Measurements from ENCODE around the gene RAB5B. TPM values are rescaled to one million over a fixed set of nuclear protein-coding genes. Genes with fewer than 3 reads are reported as not detected.
"Not testable (repeated sequence)": the region's sequence is repeated elsewhere in the genome, so short reads cannot be mapped to it uniquely, and the experiment has no call there.

RAB5B gene
- total RNA-seq, 5 donors from 2014 or later (not counting 1 experiment from before 2014, with no cell fraction given): 58.6 to 99.8 (median 85.7) TPM

- H3K4me3 Mint-ChIP-seq: peak overlapping the region; percentile 91 to 99 (median 99)
- peaks cover 32 to 48% (median 41%) of the 10 kb centered on the region in 3 donors for H3K4me1 Mint-ChIP-seq
- H3K4me1 ChIP-seq (ENCODE audit: control insufficient read depth in 1 of 2, extremely low read depth in 1 of 2, insufficient read depth in 2 of 2, low read length in 2 of 2): peaks cover 23 to 37% of the 10 kb centered on the region in 2 experiments
- H3K9me3 Mint-ChIP-seq: no peaks in the 10 kb centered on the region
- H3K27ac Mint-ChIP-seq: peak overlapping the region; percentile 98 to 99
- peak overlapping the region; percentile 18 to 89 for H3K4me3 ChIP-seq (ENCODE audit: control insufficient read depth in 1 of 2, extremely low read depth in 1 of 2, low read length in 1 of 2)
- H3K36me3 ChIP-seq (ENCODE audit: control insufficient read depth in 2 of 2, extremely low read depth in 1 of 2, insufficient read depth in 1 of 2, low read length in 1 of 2): peaks cover 4 to 28% of the 10 kb centered on the region in 2 donors
- no peaks in the 10 kb centered on the region for H3K27me3 ChIP-seq (replicated peaks in 1 of 2; ENCODE audit: control insufficient read depth in 2 of 2, extremely low read depth in 1 of 2, insufficient read depth in 2 of 2, low read length in 1 of 2)
- ChIA-PET CTCF (interaction anchor here (0.6 to 1.7 kb wide), 7 partner anchors 10 to 181 kb away, joined by 3 to 13 read pairs (median 5); partner anchors contain the start of genes RNF41 (in 1 of the 2), RPL41 (in 1 of the 2) and SUOX (in 1 of the 2)), POLR2A (interaction anchor here (0.6 to 1.1 kb wide), 3 partner anchors 7 to 297 kb away, joined by 3 to 4 read pairs (median 4); partner anchors contain the start of genes IL23A (in 1 of the 2) and RAB5B (in 1 of the 2))
- peak overlapping the region; percentile 71 for H3K27ac ChIP-seq (ENCODE audit: low read length)
- ATAC-seq (replicated peaks in 1 of 4): peak in 2 of 4 experiments; percentile 1 to 2
- no peaks in the 10 kb centered on the region for H3K27me3 Mint-ChIP-seq
- H3K9me3 ChIP-seq: no peaks in the 10 kb centered on the region
- 60% methylated on average over 1 of the region's 14 CpGs for WGBS (ENCODE audit: insufficient coverage)
- H3K36me3 Mint-ChIP-seq: peaks cover 23% of the 10 kb centered on the region
- DNase-seq: no peak
Measured at GRCh38 chr12:56040963-56041551, 67.2 kb downstream of the RAB5B start.

GRCh38 chr12:56041552-56042429 is 67.9 kb downstream of the RAB5B start, which contains the start of gene RPS26:
RPS26 (plus strand) TSS chr12:56041918; CDS start chr12:56042167, 249 bp downstream.
- Histone ChIP-seq H3K4me3 (ENCODE audit: control insufficient read depth in 1 of 2, extremely low read depth in 1 of 2, low read length in 1 of 2) (peak within 1 kb of the TSS; percentile 74 to 89), H3K27me3 (replicated peaks in 1 of 2; ENCODE audit: control insufficient read depth in 2 of 2, extremely low read depth in 1 of 2, insufficient read depth in 2 of 2, low read length in 1 of 2) (no peaks in the 10 kb centered on the region), H3K4me1 (ENCODE audit: control insufficient read depth in 1 of 2, extremely low read depth in 1 of 2, insufficient read depth in 2 of 2, low read length in 2 of 2) (peaks cover 23 to 33% of the 10 kb centered on the region in 2 experiments), H3K9me3 (no peaks in the 10 kb centered on the region), H3K36me3 (ENCODE audit: control insufficient read depth in 2 of 2, extremely low read depth in 1 of 2, insufficient read depth in 1 of 2, low read length in 1 of 2) (peaks cover 4 to 28% of the 10 kb centered on the region in 2 donors), H3K27ac (ENCODE audit: low read length) (peak within 1 kb of the TSS; percentile 71)
- no peaks in the 10 kb centered on the region for H3K27me3 Mint-ChIP-seq
- ChIA-PET CTCF (interaction anchor here in 1 of 2 donors (1.1 kb wide), 1 partner anchor 180 kb away, joined by 4 read pairs; the partner anchor contains the start of gene RNF41), POLR2A (no interaction called here)
- ATAC-seq (replicated peaks in 1 of 4) (peak; percentile 90 to 94 (median 92)), DNase-seq (peak; percentile 80 to 98 (median 92))
- H3K36me3 Mint-ChIP-seq: peaks cover 23% of the 10 kb centered on the region
- peak within 1 kb of the TSS; percentile 91 to 99 (median 99) for H3K4me3 Mint-ChIP-seq
- 0% methylated on average over 17 of the region's 50 CpGs for WGBS (ENCODE audit: insufficient coverage)
- H3K27ac Mint-ChIP-seq: peak within 1 kb of the TSS; percentile 98 to 99
- peaks cover 32 to 52% (median 40%) of the 10 kb centered on the region in 3 donors for H3K4me1 Mint-ChIP-seq
- H3K9me3 Mint-ChIP-seq: no peaks in the 10 kb centered on the region

GRCh38 chr12:56042430-56042813 is 68.5 kb downstream of the RAB5B start:
- peak overlapping the region; percentile 98 to 99 for H3K27ac Mint-ChIP-seq
- CTCF ChIA-PET; H3K9me3 Mint-ChIP-seq; ATAC-seq (replicated peaks in 1 of 4); H3K9me3 ChIP-seq; H3K27me3 Mint-ChIP-seq; POLR2A ChIA-PET; DNase-seq; H3K27me3 ChIP-seq (replicated peaks in 1 of 2; ENCODE audit: control insufficient read depth in 2 of 2, extremely low read depth in 1 of 2, insufficient read depth in 2 of 2, low read length in 1 of 2): not testable (repeated sequence)
- Histone ChIP-seq H3K36me3 (ENCODE audit: control insufficient read depth in 2 of 2, extremely low read depth in 1 of 2, insufficient read depth in 1 of 2, low read length in 1 of 2) (peaks cover 4 to 28% of the 10 kb centered on the region in 2 donors), H3K4me1 (ENCODE audit: control insufficient read depth in 1 of 2, extremely low read depth in 1 of 2, insufficient read depth in 2 of 2, low read length in 2 of 2) (peaks cover 21 to 33% of the 10 kb centered on the region in 2 experiments), H3K27ac (ENCODE audit: low read length) (peak overlapping the region; percentile 71), H3K4me3 (ENCODE audit: control insufficient read depth in 1 of 2, extremely low read depth in 1 of 2, low read length in 1 of 2) (peak overlapping the region; percentile 74 to 89)
- WGBS (ENCODE audit: insufficient coverage): 3% methylated on average over 10 of the region's 20 CpGs
- peaks cover 23% of the 10 kb centered on the region for H3K36me3 Mint-ChIP-seq
- peak overlapping the region; percentile 91 to 99 (median 99) for H3K4me3 Mint-ChIP-seq
- H3K4me1 Mint-ChIP-seq: peaks cover 36 to 54% (median 41%) of the 10 kb centered on the region in 3 donors

- Mint-ChIP-seq H3K27me3 (no peaks in the 10 kb centered on the region), H3K9me3 (no peaks in the 10 kb centered on the region), H3K27ac (peak overlapping the region; percentile 98 to 99), H3K36me3 (peaks cover 23% of the 10 kb centered on the region), H3K4me3 (peak overlapping the region; percentile 91 to 99 (median 99)), H3K4me1 (peaks cover 35 to 51% (median 40%) of the 10 kb centered on the region in 3 donors)
- DNase-seq: no peak
- peaks cover 21 to 31% of the 10 kb centered on the region in 2 experiments for H3K4me1 ChIP-seq (ENCODE audit: control insufficient read depth in 1 of 2, extremely low read depth in 1 of 2, insufficient read depth in 2 of 2, low read length in 2 of 2)
- no peaks in the 10 kb centered on the region for H3K27me3 ChIP-seq (replicated peaks in 1 of 2; ENCODE audit: control insufficient read depth in 2 of 2, extremely low read depth in 1 of 2, insufficient read depth in 2 of 2, low read length in 1 of 2)
- ATAC-seq (replicated peaks in 1 of 4): no peak
- H3K36me3 ChIP-seq (ENCODE audit: control insufficient read depth in 2 of 2, extremely low read depth in 1 of 2, insufficient read depth in 1 of 2, low read length in 1 of 2): peaks cover 4 to 28% of the 10 kb centered on the region in 2 donors
- CTCF ChIA-PET: no interaction called here
- no peaks in the 10 kb centered on the region for H3K9me3 ChIP-seq
- peak overlapping the region; percentile 71 for H3K27ac ChIP-seq (ENCODE audit: low read length)
- POLR2A ChIA-PET: no interaction called here
- 14% methylated on average over 8 of the region's 9 CpGs for WGBS (ENCODE audit: insufficient coverage)
- peak overlapping the region; percentile 74 to 89 for H3K4me3 ChIP-seq (ENCODE audit: control insufficient read depth in 1 of 2, extremely low read depth in 1 of 2, low read length in 1 of 2)
Measured at GRCh38 chr12:56042843-56043242, 69.0 kb downstream of the RAB5B start.

Other genes with a start within 250 kb of the RAB5B start
- 10 to 100 TPM; 41.3 to 88.2 (median 73.5) TPM for gene CD63, start 245.1 kb upstream of the RAB5B start, total RNA-seq
- 10 to 100 TPM in 4 of 5 donors, 1 to 10 TPM in 1; 7.5 to 12.9 (median 11.5) TPM for gene GDF11, start 231.0 kb upstream of the RAB5B start, total RNA-seq
- gene SARNP, start 156.4 kb upstream of the RAB5B start, total RNA-seq: 10 to 100 TPM; 36.9 to 50.3 (median 46.8) TPM
- gene ORMDL2, start 156.0 kb upstream of the RAB5B start, total RNA-seq: 10 to 100 TPM; 19.0 to 46.8 (median 41.6) TPM
- 10 to 100 TPM; 21.5 to 34.5 (median 30.7) TPM for gene DNAJC14, start 144.5 kb upstream of the RAB5B start, total RNA-seq
- gene MMP19, start 131.1 kb upstream of the RAB5B start, total RNA-seq: not detected
- 10 to 100 TPM; 21.7 to 40.9 (median 30.7) TPM for gene PYM1, start 46.2 kb upstream of the RAB5B start, total RNA-seq
- gene DGKA, start 42.9 kb upstream of the RAB5B start, total RNA-seq: 1,000 to 10,000 TPM in 4 of 5 donors, 100 to 1,000 TPM in 1; 896 to 1,314 (median 1,231) TPM
- gene PMEL, start 8.0 kb upstream of the RAB5B start, total RNA-seq: under 1 TPM in 1 of 5 donors, not detected in 4; 0.20 TPM
- 10 to 100 TPM; 17.8 to 32.3 (median 23.3) TPM for gene CDK2, start 7.2 kb upstream of the RAB5B start, total RNA-seq
- gene SUOX, start 23.2 kb downstream of the RAB5B start, total RNA-seq: 1 to 10 TPM; 2.6 to 7.3 (median 3.2) TPM
- gene IKZF4, start 47.0 kb downstream of the RAB5B start, total RNA-seq: 10 to 100 TPM in 3 of 5 donors, 1 to 10 TPM in 2; 6.1 to 14.9 (median 13.2) TPM
- gene RPS26, start 67.8 kb downstream of the RAB5B start, total RNA-seq: 100 to 1,000 TPM in 1 of 5 donors, 10 to 100 TPM in 4; 30.3 to 141 (median 49.9) TPM
- 10 to 100 TPM in 1 of 5 donors, 1 to 10 TPM in 3, under 1 TPM in 1; 0.93 to 24.0 (median 8.2) TPM for gene ERBB3, start 106.1 kb downstream of the RAB5B start, total RNA-seq
- gene PA2G4, start 130.5 kb downstream of the RAB5B start, total RNA-seq: 100 to 1,000 TPM in 3 of 5 donors, 10 to 100 TPM in 2; 67.5 to 113 (median 104) TPM
- 1,000 to 10,000 TPM; 4,612 to 5,648 (median 5,133) TPM for gene RPL41, start 142.6 kb downstream of the RAB5B start, total RNA-seq
- gene ZC3H10, start 144.2 kb downstream of the RAB5B start, total RNA-seq: 10 to 100 TPM in 3 of 5 donors, 1 to 10 TPM in 2; 8.4 to 15.1 (median 11.4) TPM
- gene ESYT1, start 154.2 kb downstream of the RAB5B start, total RNA-seq: 100 to 1,000 TPM; 181 to 298 (median 276) TPM
- 10 to 100 TPM in 1 of 5 donors, 1 to 10 TPM in 4; 5.9 to 12.4 (median 7.7) TPM for gene MYL6B, start 178.5 kb downstream of the RAB5B start, total RNA-seq
- gene MYL6, start 184.3 kb downstream of the RAB5B start, total RNA-seq: 100 to 1,000 TPM; 506 to 663 (median 569) TPM
- 100 to 1,000 TPM; 135 to 160 (median 159) TPM for gene SMARCC2, start 215.4 kb downstream of the RAB5B start, total RNA-seq
- gene RNF41, start 247.8 kb downstream of the RAB5B start, total RNA-seq: 10 to 100 TPM; 26.3 to 43.1 (median 39.4) TPM